ENCODE measurements around the gene SLC9A9. TPM values are rescaled to one million over a fixed set of nuclear protein-coding genes. Genes with fewer than 3 reads are reported as not detected.

SLC9A9 gene
- total and polyA plus RNA-seq, 9 of the 15 experiments (the other 6 are each of a cell fraction or from before 2014, with no cell fraction given): 0.03 to 0.13 TPM; not detected in 7

- TF ChIP-seq SAP30 (IDR thresholded peaks at IDR 0.05; ENCODE audit: borderline replicate concordance, insufficient read depth, low read depth, low read length, poor library complexity, severe bottlenecking): no peak
- 0 out of 2 replicates have a peak, but pooled peaks have one; percentile 46 for TF ChIP-seq ZNF449 (CRISPR knock-in tag; IDR thresholded peaks at IDR 0.05)
- TF ChIP-seq STAG1 (CRISPR knock-in tag; IDR thresholded peaks at IDR 0.05; ENCODE audit: borderline replicate concordance): no peak
- no peak for TF ChIP-seq ZBTB11 (CRISPR knock-in tag; IDR thresholded peaks at IDR 0.05)
- TF ChIP-seq PHF21A (IDR thresholded peaks at IDR 0.05; ENCODE audit: borderline replicate concordance, low read depth): no peak
- TF ChIP-seq SREBF1 (IDR thresholded peaks at IDR 0.05; ENCODE audit: borderline replicate concordance, low read depth, low read length): no peak
- no peak for TF ChIP-seq ZNF830 (CRISPR knock-in tag; IDR thresholded peaks at IDR 0.05)
- no peak for TF ChIP-seq ZBED1 (IDR thresholded peaks at IDR 0.05)
- peak; percentile 88 for TF ChIP-seq MAFF (IDR thresholded peaks at IDR 0.05; ENCODE audit: low read length)
- 0 out of 2 replicates have a peak, but pooled peaks have one; percentile 25 for TF ChIP-seq HINFP (tag; conservative IDR thresholded peaks at IDR 0.05; ENCODE audit: low read depth)
- TF ChIP-seq ZBTB49 (CRISPR knock-in tag; IDR thresholded peaks at IDR 0.05; ENCODE audit: borderline replicate concordance): no peak
- no peak for TF ChIP-seq NCOA4 (IDR thresholded peaks at IDR 0.05; ENCODE audit: partially characterized antibody)
- TF ChIP-seq POLR2AphosphoS2 (IDR thresholded peaks at IDR 0.05; ENCODE audit: low read length): no peak
- peak; percentile 90 for TF ChIP-seq FOSL1 (tag; conservative IDR thresholded peaks at IDR 0.05)
- TF ChIP-seq E2F5 (CRISPR knock-in tag; IDR thresholded peaks at IDR 0.05): no peak
- peak; percentile 38 for TF ChIP-seq TBP (optimal IDR thresholded peaks at IDR 0.05; ENCODE audit: low read depth, low read length)
- TF ChIP-seq NR1H2 (CRISPR knock-in tag; IDR thresholded peaks at IDR 0.05): no peak
- TF ChIP-seq ZNF146 (CRISPR knock-in tag; IDR thresholded peaks at IDR 0.05; ENCODE audit: unreplicated experiment): no peak
Observed at GRCh38 chr3:143307613-143308183, 540.6 kb downstream of the SLC9A9 start (continued).
